ENCODE data around the gene CTDSP1.

Gene CTDSP1

DNA sequence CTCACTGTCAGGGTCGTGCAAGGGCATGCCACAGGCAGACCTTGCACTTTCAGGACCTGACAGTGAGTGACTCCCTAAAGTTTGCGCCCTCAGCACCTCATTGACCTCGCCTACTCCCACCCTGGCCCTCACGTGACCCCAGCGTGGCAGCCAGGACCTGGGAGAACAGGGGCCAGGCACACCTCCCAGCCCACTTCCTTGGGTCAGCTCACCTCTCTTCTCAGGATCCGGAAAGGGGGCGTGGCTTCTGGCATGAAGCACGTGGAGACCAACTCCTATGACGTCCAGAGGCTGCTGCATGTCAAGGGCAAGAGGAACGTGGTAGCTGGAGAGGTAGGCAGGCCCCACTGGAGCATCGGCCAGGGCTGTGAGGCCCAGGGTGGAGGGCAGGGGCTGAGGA lies 28.1 kb downstream of the CTDSP1 start:
- DNase-seq, result no peak

DNA sequence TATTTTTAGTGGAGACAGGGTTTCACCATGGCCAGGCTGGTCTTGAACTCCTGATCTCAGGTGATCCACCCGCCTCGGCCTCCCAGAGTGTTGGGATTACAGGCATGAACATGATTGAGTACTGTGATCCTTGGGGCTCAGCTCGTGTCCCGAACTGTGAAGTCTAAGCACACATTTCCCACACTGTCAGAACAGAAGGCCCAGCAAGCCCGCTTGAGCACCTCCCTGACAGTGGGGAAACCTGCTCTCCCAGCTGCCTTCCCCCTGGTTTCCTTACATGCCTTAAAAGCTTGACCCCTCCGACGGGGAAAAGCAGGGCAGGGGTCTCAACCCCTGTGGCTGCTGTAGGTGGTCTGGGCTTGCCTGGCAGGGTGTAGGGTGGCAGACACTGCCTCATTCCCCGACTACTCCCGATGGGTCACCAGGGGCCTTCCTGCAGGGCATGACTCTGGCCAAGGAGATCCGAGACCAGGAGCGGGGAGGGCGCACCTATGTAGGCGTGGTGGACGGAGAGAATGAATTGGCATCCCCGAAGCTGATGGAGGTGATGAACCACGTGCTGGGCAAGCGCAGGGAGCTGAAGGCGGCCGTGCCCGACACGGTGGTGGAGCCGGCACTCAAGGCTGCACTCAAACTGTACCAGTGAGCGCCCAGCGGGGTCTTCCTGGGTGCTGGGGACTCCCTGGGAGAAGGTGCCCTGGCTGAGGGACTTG lies 29.3 kb downstream of the CTDSP1 start:
- no peak for DNase-seq

DNA sequence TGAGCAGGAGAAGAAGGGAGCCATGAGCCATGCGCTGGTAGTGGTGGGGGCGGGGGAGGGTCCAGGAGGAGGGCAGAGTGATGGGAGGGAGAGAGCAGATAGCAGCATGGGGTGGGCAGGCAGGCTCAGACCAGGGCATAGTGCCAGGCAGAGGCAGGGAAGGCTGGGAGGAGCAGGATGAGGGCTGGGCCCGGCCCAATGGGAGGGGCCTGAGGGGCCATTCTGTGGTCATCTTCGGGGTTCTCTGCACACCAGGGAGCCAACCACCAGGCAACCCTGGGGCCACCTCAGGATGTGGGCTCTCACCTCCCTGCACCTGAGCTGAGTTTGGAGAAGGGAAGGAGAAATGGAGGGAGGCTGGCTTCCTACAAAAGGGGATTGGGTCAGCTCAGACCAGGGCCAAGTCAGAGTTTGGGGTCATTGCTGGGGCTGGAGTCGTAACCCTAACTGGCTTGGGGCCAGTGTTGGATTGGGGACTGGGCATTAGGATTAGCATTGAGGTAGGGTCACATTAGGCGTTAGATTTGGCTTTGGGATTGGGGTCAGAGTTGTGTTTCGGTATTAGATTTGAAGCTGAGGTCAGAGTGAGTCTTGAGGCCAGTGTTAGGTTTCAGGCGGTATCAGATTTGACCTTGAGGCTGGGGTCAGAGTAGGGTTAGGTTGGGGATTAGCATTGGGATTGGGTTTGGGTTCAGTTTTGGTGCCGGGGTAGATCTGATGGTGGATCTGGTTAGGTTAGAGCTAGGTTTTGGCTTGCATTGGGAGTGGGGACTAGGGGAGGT lies 30.4 kb downstream of the CTDSP1 start:
- no peak for DNase-seq

DNA sequence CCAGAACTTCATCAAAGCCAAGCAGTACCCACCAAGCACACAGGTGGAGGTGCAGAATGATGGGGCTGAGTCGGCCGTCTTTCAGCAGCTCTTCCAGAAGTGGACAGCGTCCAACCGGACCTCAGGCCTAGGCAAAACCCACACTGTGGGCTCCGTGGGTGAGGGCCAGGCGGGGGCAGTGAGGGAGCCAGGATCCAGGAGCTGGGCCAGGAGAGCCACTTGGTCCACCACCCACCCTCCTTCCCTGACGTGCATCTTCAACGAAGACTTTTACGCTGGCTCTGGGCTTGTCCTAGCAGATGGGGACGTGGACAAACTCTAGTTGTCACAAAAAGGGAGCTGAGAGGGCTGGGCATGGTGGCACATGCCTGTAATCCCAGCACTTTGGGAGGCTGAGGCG lies 31.1 kb downstream of the CTDSP1 start:
- no peak for DNase-seq

DNA sequence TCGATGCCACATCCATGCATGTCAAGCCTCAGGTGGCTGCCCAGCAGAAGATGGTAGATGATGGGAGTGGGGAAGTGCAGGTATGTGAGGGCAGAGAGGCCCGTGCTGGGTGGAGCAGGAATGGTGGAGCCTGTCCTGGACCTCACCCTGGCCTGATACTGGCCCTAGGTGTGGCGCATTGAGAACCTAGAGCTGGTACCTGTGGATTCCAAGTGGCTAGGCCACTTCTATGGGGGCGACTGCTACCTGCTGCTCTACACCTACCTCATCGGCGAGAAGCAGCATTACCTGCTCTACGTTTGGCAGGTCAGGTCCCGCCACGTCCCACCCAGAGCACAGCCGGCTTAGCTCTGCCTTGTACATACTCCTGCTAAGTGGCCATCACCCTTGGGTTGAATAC lies 32.2 kb downstream of the CTDSP1 start:
- no peak for DNase-seq

DNA sequence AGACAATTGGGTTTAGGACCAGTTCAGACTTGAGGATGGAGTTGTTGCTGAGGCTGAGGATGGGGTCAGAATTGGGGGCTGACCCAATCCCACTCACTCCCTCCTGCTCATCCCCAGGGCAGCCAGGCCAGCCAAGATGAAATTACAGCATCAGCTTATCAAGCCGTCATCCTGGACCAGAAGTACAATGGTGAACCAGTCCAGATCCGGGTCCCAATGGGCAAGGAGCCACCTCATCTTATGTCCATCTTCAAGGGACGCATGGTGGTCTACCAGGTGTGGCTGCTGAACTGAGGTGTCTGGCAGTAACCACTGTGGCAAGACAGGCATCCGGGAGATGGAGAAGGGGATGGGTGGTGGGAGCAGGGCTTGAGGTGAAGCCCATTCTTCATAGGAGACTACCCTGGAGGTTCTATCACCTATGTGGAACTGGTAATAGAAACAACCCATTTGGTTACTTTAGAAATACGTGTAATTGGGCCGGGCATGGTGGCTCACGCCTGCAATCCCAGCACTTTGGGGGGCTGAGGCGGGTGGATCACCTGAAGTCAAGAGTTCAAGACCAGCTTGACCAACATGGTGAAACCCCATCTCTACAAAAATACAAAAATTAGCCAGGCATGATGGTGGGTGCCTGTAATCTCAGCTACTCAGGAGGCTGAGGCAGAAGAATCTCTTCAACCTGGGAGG lies 33.2 kb downstream of the CTDSP1 start:
- DNase-seq, result no peak

DNA sequence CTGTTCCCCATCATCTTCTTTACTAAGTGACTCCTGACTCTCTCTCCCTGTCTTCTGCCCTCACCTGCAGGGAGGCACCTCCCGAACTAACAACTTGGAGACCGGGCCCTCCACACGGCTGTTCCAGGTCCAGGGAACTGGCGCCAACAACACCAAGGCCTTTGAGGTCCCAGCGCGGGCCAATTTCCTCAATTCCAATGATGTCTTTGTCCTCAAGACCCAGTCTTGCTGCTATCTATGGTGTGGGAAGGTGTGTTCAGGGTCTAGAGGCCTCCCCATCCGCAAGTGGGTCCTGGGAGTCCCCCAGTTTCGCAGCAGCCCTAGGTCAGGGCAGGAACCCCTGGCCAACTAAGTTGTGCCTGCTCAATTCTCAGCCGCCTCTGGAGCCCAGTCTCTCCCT lies 34.8 kb downstream of the CTDSP1 start:
- DNase-seq, result no peak

DNA sequence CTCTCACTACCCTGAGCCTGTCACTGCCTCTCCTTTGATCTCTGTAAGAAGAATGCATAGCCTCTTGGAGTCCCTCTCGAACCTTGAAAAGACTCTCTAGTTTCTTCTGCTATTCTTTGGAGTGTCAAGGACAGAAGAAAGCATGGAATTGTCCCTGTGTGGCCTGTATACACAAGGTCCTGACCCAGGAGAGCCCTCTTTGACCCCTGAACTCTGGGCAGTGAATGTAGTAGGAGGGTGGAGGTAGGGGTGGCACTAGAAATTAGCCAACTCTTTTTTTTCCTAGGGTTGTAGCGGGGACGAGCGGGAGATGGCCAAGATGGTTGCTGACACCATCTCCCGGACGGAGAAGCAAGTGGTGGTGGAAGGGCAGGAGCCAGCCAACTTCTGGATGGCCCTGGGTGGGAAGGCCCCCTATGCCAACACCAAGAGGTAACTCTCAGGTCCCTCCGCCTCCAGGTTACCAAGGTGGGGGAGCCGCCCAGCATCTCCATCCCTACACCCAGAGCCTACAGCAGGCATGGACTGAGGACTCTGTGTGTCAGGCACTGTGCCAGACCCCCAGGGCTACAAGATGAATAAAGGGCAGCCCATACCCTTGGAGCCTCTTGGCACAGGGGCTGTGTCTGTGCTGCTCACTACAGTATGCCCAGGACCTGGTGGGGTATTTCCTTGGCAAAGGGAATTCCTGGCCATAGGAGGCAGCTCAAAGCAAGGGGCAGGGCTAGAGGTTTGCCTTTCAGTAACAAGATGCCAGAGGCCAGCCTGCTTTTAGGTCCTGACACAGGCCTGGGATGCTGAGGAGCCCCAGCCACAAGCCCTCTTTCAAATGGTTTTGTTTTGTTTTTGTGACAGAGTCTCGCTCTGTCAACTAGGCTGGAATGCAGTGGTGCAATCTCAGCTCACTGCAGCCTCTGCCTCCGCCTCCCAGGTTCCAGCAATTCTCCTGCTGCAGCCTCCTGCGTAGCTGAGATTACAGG lies 35.6 kb downstream of the CTDSP1 start:
- DNase-seq, result no peak

DNA sequence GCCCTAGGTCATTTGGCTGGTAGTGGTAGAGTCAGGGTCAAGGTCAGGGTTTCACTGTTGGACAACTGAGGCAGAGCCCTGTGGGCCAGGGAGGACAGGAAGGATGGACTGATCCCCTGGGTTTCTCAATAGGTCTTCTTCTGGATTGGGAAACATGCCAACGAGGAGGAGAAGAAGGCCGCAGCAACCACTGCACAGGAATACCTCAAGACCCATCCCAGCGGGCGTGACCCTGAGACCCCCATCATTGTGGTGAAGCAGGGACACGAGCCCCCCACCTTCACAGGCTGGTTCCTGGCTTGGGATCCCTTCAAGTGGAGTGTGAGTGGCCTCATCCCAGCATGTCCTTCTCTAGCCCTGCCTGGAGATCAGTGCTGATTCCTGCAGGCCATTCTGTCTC lies 37.3 kb downstream of the CTDSP1 start:
- no peak for DNase-seq

DNA sequence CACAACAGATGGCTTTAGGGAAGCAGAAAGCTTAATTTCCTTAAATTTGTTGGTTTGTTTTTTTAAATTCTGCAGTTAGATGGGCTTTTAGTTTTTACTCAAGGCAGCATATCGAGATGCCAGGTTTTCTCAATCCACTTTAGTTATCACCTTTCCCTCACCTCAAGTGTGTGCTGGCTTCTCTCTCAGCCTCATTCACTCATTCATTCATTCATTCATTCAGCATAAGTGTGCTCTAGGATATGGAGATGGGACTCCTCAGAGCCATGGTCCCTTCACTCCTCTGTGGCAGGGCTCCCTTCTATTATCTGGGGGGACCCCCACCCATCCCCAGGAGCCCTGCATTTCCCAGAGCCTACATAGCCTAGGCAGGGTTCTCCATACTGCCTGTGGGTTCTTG lies 38.3 kb downstream of the CTDSP1 start:
- no peak for DNase-seq

DNA sequence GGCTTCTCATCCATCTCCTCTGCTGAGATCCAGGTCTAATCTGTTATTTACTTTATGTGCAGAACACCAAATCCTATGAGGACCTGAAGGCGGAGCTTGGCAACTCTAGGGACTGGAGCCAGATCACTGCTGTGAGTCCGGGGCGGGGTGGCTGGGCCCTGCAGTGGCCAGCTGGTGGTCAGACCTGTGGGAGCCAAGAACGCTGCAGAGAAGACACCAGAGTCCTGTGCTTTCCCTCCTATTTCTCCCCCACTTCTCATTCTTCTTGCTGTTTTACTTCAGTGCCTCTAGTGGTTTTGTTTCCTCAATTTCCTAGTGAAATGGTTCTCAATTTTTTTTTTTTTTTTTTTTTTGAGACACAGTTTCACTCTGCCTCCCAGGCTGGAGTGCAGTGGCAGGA lies 38.9 kb downstream of the CTDSP1 start:
- DNase-seq, result no peak

DNA sequence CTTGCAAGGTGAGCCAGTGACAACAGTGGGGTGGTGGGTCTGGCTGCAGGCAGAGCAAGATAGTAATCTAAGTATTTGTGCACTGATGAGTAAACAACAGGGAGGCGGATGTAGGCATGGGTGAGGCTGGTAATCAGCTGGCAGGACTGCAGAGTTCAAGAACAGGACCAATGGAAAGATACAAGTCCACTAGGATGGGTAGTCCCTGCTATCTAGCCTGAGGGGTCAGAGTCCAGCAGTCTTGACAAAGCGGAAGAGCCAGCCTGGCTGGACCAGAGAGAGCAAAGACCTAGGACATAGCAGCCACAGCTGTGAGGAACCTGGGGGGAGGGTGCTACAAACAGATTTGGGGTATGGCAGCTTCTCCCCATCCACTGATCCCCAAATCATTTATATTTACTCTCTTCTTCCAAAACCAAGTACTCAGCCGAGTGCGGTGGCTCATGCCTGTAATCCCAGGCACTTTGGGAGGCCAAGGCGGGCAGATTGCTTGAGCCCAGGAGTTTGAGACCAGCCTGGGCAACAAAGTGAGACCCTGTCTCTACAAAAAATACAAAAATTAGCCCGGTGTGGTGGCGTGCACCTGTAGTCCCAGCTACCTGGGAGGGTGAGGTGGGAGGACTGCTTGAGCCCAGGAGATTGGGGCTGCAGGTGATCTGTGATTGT lies 45.2 kb downstream of the CTDSP1 start:
- DNase-seq, result no peak

DNA sequence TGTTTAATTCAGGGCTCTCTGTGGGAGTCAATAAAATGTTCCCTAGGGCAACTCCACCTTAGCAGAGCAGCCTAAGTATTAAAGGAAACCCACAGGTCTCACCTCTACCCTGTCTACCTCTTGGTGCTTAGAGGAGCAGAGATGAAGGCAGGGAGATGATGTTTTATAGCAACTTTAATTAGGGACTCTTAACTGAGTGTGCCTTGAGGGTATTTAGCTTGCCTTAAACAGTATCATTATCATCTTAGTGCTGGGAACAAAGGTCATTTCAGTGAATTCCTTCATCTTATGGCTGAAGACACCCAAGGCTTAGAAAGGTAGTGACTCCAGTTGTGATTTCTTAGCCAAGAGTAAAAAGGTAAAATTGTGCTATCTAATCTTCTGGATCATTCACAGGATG lies 45.9 kb downstream of the CTDSP1 start:
- DNase-seq, result no peak

DNA sequence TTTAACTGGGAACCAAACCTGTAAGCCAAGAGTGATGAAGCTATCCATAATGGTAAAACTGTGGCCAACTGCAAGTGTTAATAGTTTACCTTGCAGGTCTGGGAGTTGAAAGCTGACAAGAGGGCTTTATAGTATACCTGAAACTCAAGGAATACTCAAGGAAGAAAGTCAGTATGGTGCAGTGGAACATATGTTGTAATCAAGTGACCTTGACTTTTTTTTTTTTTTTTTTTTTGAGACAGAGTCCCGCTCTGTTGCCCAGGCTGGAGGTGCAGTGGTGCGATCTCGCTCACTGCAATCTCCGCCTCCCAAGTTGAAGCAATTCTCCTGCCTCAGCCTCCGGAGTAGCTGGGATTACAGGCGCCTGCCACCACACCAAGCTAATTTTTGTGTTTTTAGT lies 46.9 kb downstream of the CTDSP1 start:
- DNase-seq, result no peak

DNA sequence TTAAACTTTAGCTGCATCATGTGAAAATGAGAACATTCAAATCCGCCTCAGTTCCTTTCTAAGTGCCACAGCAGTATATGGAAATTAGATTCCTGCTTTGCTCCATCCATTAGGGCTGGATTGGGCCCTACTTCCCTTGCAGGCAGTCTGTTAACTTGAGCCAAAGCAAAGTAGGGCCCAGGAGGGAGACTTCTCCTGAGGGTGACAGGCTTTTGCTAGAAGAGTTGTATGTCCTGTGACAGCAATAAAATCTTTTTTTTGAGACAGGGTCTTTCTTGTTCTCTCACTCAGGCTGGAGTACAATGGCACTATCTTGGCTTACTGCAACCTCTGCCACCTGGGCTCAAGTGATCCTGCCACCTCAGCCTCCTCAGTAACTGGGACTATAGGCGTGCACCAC lies 47.4 kb downstream of the CTDSP1 start:
- DNase-seq, result no peak

DNA sequence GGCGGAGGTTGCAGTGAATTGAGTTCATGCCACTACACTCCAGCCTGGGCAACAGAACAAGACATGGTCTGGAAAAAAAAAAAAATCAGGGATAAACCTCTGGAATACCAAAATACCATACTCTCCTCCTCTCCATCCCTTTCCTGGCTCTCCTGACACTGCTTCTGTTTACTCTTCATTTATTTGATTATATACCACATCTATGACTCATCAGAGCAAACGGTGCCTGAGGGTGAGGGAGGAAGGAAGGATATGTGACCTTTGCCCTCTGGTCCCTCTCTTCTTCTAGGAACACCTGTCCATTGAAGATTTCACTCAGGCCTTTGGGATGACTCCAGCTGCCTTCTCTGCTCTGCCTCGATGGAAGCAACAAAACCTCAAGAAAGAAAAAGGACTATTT lies 49.3 kb downstream of the CTDSP1 start:
- DNase-seq, result peak; percentile 9

DNA sequence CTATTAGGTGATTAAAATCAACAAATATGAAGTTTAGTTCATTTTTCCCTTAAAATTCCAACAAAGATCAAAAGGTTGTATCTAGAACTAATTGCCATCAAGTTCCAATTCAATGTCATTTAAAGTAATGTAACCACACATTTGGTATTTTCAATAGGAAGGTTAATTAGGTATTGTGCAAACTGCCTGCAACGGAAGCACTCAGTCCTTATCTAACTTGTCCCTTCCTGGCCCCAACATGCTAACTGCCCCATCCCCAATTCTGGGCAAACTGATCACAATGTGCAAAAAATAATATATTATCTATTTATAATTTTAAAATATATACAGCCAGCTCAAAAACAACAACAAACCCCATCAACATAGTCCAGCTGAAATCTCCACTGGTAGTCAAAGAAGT lies 52.4 kb downstream of the CTDSP1 start:
- no peak for DNase-seq
